Ovary (tissue), 9 donors: ENCODE measurements around the gene TMC2. TPM values are rescaled to one million over a fixed set of nuclear protein-coding genes. Genes with fewer than 3 reads are reported as not detected.

Source experiments
- DNase-seq, 5 donors: peaks; one replicate each; pipeline ENCODE4 v3.0.0-alpha.2; 2019 to 2020
- H3K27ac ChIP-seq, 2 donors: fragments of 200-600 bp; one replicate each; pipeline versions ENCODE4 v1.5.1 to v1.8.0; 2019 to 2022
- H3K27me3 ChIP-seq: fragments of 200-600 bp; one replicate; pipeline ENCODE4 v1.8.0; 2022
- H3K36me3 ChIP-seq: fragments of 200-600 bp; sonication (generic); one replicate; pipeline ENCODE4 v1.5.1; 2019
- H3K4me1 ChIP-seq: one replicate; pipeline ENCODE4 v1.8.1; 2013; ENCODE audit warnings: mild to moderate bottlenecking, moderate library complexity; ENCODE audit not compliant: insufficient read depth
- H3K4me3 ChIP-seq: fragments of 200-600 bp; sonication (generic); one replicate; pipeline ENCODE4 v1.5.1; 2017
- H3K9me3 ChIP-seq, 2 donors: fragments of 200-600 bp in 1 of 2; sonication (generic) in 1 of 2; one replicate each; pipeline versions ENCODE4 v1.5.1 to v1.8.1; 2013 to 2019; ENCODE audit warnings: mild to moderate bottlenecking in 1 of 2, moderate library complexity in 1 of 2
- EP300 ChIP-seq: sonication (generic); formaldehyde crosslinking; IDR thresholded peaks from one replicate; pipeline ENCODE4 v1.6.1; 2017; ENCODE audit warnings: antibody characterized with exemption
- POLR2A ChIP-seq: fragments of 450-650 bp; IDR thresholded peaks from one replicate; pipeline ENCODE4 v1.6.1; 2017; ENCODE audit warnings: antibody characterized with exemption, mild to moderate bottlenecking, moderate library complexity
- whole genome bisulfite sequencing, 3 donors: extraction: QIAGEN DNeasy Blood & Tissue Kit in 1 of 3; methylation state at CpG; one replicate each; pipeline versions ENCODE4 v1.1.5 to v1.1.7; 2013 to 2017; 5-methylcytosine and 5-hydroxymethylcytosine counted together
- intact Hi-C, 4 donors: fragments of 100-400 bp; cut with DNase I; formaldehyde crosslinking; loops; one replicate each; pipeline versions ENCODE4 v1.11.0 to v1.15.1; 2022 to 2023
- polyA plus RNA-seq, 2 donors: library from polyadenylated mRNA; stranded (reverse); fragments of 200-250 nt in 1 of 2; fragments of 350-450 nt in 1 of 2; fragmentation: Illumina TruSeq in 1 of 2; extraction: RNeasy Lipid Tissue Mini Kit (QIAGEN cat#74804) in 1 of 2; gene quantifications; one replicate each; pipeline ENCODE4 v1.2.3, GENCODE V29; 2013 to 2014
- total RNA-seq, 7 donors: library from RNA; depleted of rRNA in 2 of 7; stranded (reverse); fragments of >200 nt in 2 of 7; fragmentation: NEBNext Ultra II Directional in 3 of 7; extraction: Animal tissue kit (Norgen Biotek cat#: 25700) in 3 of 7; gene quantifications; one replicate each; pipeline versions ENCODE4 v1.1.0 to v1.2.4, GENCODE V29; 2016 to 2023
- TF ChIP-seq, protein P1 (sequence below), 3 donors: fragments of 450-650 bp in 2 of 3; fragments of 200-600 bp in 1 of 3; IDR thresholded peaks; one replicate each; pipeline versions ENCODE4 v1.5.1 to v1.8.0; 2016 to 2022; ENCODE audit warnings: antibody characterized with exemption in 3 of 3, mild to moderate bottlenecking in 1 of 3
- donor health status: DM: no; HTN: no; CAD: no; lungs with moderate emphysema.
- donor health status: DM: no; HTN: no; CAD: no.
- donor health status: Bipolar disorder and iron deficiency.
- donor health status: DM: yes; HTN: yes; CAD: no.
- donor health status: DM: no; HTN: no; CAD: no.
- donor health status: DM: yes; HTN: yes; CAD: no.

The TMC2 gene
- total and polyA plus RNA-seq, 9 donors: 0.07 to 0.38 (median 0.07) TPM; not detected in 4

DNA sequence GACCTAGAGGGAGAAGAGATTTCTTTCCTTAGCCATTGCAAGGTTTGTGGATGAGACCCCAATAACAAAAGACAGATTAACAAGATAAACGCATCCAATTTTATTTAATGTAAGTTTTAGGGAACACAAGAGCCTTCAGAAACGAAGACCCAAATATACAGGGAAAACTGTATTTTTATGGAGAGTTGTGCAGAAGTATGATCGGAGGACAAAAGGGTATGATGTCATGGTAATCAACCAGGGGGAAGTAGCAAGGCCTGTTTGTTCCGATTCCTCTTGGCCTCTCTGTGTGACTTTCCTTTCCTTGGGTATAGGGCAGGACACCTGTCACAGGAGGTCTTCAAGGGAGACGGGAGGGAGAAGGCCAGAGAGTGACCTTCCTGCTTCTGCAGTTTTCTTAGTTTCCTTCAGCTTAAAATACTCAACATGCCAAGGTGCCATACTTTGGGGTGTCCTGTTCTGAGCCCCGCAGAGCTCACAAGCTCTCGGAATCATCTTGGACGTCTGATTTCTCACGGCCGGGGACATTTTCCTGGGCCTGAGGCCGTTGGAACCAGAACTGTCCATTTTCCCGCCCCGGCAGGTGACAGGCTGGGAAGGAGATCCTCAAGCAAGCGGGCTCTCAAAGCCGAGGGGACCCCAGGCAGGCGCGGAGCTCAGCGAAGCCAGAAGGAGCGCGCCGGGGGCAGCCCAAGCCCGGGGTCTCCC is 21.7 kb downstream of the TMC2 start:
- no peak for DNase-seq
- Histone ChIP-seq H3K4me3 (no peak overlapping the region), H3K4me1 (no peaks in the 10 kb centered on the region), H3K27ac (no peak overlapping the region), H3K9me3 (no peaks in the 10 kb centered on the region), H3K27me3 (peaks cover 4% of the 10 kb centered on the region), H3K36me3 (no peaks in the 10 kb centered on the region)
- intact Hi-C loops: no loop called here
- 27 to 31% (median 29%) methylated on average over 22 of the region's 22 CpGs for WGBS, 3 donors
- no peak for TF ChIP-seq POLR2A
- TF ChIP-seq EP300: no peak
- TF ChIP-seq, protein P1, sequence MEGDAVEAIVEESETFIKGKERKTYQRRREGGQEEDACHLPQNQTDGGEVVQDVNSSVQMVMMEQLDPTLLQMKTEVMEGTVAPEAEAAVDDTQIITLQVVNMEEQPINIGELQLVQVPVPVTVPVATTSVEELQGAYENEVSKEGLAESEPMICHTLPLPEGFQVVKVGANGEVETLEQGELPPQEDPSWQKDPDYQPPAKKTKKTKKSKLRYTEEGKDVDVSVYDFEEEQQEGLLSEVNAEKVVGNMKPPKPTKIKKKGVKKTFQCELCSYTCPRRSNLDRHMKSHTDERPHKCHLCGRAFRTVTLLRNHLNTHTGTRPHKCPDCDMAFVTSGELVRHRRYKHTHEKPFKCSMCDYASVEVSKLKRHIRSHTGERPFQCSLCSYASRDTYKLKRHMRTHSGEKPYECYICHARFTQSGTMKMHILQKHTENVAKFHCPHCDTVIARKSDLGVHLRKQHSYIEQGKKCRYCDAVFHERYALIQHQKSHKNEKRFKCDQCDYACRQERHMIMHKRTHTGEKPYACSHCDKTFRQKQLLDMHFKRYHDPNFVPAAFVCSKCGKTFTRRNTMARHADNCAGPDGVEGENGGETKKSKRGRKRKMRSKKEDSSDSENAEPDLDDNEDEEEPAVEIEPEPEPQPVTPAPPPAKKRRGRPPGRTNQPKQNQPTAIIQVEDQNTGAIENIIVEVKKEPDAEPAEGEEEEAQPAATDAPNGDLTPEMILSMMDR (IDR thresholded peaks at IDR 0.05): no peak

DNA sequence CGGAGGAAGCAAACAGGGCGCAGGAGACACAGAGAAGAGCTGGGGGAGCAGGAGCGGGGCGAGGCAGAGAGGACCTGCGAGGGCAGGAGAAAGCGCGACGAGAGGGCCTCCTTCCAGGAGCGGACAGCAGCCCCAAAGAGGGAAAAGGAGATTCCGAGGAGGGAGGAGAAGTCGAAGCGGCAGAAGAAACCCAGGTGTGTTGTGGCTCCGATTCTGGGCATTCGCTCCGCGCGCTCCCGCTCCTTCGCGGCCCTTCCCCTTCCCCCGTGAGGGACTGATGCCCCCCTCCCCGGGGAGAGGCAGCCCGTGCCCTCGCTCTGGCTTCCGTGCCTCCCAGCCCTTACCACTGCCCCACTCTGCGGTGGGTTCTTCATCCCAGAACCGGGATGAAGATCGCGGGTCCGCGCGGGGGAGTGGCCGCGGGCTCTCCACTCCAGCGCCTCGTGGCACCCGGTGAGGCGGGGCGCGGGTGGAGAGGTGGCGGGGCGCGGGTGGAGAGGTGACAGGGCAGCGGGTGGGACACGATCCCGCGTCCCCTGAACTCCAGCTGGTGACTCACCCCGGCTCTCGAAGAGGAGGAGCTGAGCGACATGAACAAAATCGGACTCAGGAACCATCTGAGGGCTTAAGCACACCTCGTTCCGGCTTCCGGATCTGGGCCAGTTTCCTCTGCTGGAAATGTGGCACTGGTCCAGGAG is 22.4 kb downstream of the TMC2 start:
- Histone ChIP-seq H3K4me1 (no peaks in the 10 kb centered on the region), H3K36me3 (no peaks in the 10 kb centered on the region), H3K9me3 (no peaks in the 10 kb centered on the region), H3K27ac (no peak overlapping the region), H3K27me3 (peaks cover 4% of the 10 kb centered on the region), H3K4me3 (peak overlapping the region; percentile 13)
- TF ChIP-seq POLR2A (no peak), EP300 (no peak)
- TF ChIP-seq, protein P1 (IDR thresholded peaks at IDR 0.05): no peak
- DNase-seq: no peak
- 1 to 2% (median 1%) methylated on average over 51 to 54 of the region's 54 CpGs for WGBS, 3 donors
- intact Hi-C loops: no loop called here

DNA sequence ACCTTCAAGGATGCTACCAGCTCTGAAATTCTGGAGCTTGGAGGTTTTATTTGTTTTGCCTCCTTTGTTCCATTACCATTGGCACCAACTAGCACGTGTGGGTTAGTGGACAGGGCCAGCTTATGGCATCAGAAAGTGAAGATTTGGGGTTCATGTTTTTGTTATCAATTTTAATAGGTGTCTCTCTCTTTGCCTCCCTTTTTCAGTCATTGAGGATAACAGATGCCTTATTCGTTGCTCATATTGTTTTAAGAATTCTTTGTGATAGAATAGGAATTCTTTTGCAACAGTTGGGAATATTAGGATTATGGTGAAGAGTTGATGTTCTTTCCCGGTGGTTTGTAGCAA is 22.9 kb downstream of the TMC2 start:
- Histone ChIP-seq H3K36me3 (no peaks in the 10 kb centered on the region), H3K4me1 (no peaks in the 10 kb centered on the region), H3K27me3 (peaks cover 4% of the 10 kb centered on the region), H3K4me3 (no peak overlapping the region), H3K9me3 (no peaks in the 10 kb centered on the region), H3K27ac (no peak overlapping the region)
- intact Hi-C loops: no loop called here
- no peak for TF ChIP-seq EP300
- TF ChIP-seq POLR2A: no peak
- TF ChIP-seq, protein P1 (IDR thresholded peaks at IDR 0.05): no peak
- 13 to 36% (median 14%) methylated on average over 3 of the region's 3 CpGs for WGBS, 3 donors
- no peak for DNase-seq

DNA sequence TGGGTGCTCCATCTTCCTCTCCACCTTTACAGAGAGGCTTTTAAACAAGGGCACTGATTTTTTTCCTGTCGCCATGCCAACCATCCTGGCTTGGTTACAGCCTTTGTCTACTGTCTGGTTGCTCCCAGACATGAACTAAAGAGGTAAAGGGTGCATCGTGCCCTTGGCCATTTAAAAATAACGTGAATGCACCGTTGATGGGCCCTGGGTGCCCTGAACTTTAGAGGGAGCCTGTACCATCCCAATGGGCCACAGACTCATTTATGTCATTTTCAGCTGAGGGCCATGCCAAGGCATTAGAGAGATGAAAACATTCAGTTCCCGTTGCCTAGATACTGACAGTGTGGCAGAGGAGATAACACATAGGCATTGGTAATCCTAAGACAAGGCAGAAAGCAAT is 23.3 kb downstream of the TMC2 start:
- TF ChIP-seq, protein P1 (IDR thresholded peaks at IDR 0.05): no peak
- TF ChIP-seq POLR2A: no peak
- TF ChIP-seq EP300: no peak
- no peak overlapping the region for H3K27ac ChIP-seq

More for the DNA sequence above, 23.3 kb downstream of the TMC2 start:
- Histone ChIP-seq H3K4me3 (no peak overlapping the region), H3K27me3 (peaks cover 4% of the 10 kb centered on the region), H3K9me3 (no peaks in the 10 kb centered on the region), H3K4me1 (no peaks in the 10 kb centered on the region), H3K36me3 (no peaks in the 10 kb centered on the region)
- intact Hi-C loops: no loop called here
- DNase-seq: no peak
- 69 to 74% (median 72%) methylated on average over 5 of the region's 5 CpGs for WGBS, 3 donors
